Subcutaneous adipose tissue (tissue), 4 donors: ENCODE measurements around the gene SERINC2. TPM values are rescaled to one million over a fixed set of nuclear protein-coding genes. Genes with fewer than 3 reads are reported as not detected.

ENCODE experiments used
- total RNA-seq, 4 donors: library from RNA; depleted of rRNA; stranded (reverse); fragments of >200 nt; gene quantifications; one replicate each; pipeline ENCODE4 v1.1.0, GENCODE V29; 2016
- TF ChIP-seq, protein P1 (sequence below): fragments of 450-650 bp; IDR thresholded peaks from one replicate; pipeline ENCODE4 v1.5.1; 2016; ENCODE audit warnings: low read depth, mild to moderate bottlenecking, control low read depth, antibody characterized with exemption, moderate library complexity

The SERINC2 gene
- total RNA-seq, 4 donors from 2014 or later, result 1.6 to 11.0 (median 7.2) TPM

DNA sequence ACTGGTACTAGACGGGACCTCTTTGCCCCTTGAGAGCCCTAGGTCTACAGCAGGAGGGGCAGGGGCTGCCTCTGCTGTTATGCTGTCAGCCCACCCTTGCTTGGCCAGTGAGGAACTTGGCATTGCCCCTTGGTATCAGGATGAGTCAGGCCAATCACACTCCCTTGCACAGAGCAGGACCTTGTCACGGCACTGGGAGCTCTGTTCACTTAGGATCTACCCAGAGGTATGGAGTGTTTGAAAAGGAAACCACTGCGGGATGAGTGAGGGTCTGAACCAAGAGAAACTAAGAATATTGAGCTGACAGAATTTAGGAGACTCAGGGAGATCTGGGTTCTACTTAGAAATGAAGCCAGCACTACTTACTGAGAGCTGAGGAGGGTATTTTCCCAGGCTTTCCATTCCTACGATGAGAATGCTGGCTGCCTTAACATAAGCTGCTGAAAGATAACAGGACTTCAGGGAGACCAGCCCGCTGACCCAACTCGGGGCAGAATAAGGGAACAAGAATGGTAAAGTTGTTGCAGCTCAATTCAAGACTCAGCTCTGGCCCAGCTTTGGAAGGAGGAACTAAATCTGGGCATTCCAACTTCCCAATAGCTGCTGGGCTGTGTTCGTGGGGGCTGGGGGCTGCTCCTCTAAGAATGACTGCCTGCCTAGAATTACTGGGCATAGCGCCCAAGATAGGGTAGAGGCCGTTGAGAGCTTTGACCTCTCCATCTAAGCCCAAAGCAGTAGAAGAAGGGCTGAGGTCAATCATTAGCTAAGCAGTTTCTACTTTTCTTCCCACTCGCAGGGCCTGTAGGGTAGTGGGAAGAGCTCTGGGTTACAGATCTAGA is 41.7 kb upstream of the SERINC2 start:
- TF ChIP-seq, protein P1, sequence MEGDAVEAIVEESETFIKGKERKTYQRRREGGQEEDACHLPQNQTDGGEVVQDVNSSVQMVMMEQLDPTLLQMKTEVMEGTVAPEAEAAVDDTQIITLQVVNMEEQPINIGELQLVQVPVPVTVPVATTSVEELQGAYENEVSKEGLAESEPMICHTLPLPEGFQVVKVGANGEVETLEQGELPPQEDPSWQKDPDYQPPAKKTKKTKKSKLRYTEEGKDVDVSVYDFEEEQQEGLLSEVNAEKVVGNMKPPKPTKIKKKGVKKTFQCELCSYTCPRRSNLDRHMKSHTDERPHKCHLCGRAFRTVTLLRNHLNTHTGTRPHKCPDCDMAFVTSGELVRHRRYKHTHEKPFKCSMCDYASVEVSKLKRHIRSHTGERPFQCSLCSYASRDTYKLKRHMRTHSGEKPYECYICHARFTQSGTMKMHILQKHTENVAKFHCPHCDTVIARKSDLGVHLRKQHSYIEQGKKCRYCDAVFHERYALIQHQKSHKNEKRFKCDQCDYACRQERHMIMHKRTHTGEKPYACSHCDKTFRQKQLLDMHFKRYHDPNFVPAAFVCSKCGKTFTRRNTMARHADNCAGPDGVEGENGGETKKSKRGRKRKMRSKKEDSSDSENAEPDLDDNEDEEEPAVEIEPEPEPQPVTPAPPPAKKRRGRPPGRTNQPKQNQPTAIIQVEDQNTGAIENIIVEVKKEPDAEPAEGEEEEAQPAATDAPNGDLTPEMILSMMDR, result no peak

DNA sequence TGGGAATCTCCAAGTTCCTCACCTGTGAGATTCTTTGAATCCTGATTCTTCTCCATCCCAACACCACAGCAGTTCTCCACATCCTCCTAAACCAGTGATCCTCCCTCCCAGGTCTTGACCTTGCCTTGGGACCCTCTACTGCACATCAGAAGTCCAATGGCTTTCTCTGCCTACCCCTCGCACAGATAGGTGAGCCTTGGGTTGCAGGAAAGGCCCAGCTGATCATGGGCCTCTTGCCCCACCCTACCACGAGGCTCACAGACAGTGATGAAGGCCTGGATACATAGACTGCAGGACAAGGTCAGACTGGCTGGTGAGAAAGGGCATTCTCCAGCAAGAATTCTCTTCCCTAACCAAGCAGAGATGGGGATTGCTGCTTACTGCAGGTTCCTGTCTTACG is 41.0 kb upstream of the SERINC2 start:
- TF ChIP-seq, protein P1, result no peak

DNA sequence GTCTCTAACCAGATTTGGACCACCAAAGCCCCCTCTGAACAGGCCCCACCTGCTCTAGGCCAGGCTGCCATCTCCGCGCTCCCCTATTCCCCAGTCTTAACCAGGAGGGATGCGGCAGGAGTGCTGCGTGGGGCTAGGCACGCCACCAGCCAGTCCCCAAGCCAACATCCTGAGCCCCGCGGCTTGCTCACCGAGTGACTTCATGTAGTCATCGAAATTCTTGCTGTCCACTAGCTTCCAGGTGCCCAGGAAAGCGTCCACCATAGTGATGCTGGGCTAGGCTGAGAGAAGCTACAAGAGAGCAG is 40.3 kb upstream of the SERINC2 start:
- TF ChIP-seq, protein P1, result no peak

DNA sequence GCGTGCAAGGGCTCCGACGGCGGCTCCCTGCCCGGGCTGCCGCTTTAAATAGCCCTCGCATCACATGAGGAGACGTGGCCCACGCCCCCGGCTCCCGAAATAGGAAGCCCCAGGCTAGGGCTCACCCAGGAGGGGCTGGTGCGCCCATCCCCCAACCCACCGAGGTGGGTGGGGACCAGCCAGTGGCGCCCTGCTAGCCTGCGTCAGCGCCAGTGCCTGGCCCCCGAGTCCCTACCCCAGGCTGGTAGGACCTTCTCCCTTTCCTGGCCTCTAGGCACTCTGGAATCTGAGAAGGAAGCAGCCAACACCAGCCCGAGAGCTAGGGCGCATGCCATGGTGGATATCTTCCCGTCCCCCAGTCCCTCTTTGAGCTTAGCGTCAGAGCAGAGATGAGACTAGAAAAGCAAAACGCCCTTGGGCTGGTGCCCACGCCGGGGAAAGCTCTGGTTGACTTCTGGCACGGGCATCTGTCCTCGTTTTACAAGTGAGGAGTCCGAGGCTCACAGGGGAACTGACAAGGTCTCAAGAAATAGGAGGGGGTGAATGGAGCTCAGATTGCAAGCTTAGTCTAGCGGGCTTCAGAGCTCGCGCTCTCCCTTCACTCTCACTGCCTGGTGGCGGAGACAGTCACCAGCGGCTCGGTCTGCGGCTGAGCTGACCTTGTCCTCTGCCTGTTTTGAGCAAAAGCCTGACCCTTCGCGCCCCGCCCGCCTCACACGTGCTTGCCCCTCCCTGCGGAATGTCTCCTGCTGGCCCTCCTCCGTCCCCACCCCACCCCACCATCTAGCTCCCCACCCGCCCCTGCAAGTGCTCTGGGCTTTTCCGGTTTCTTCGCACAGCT is 39.7 kb upstream of the SERINC2 start, which contains the start of gene FABP3:
TSS of gene FABP3 (minus strand) at position 21 of the 841 bp plus-strand sequence. CDS start 62 bp downstream, outside the sequence.
- TF ChIP-seq, protein P1, result no peak

DNA sequence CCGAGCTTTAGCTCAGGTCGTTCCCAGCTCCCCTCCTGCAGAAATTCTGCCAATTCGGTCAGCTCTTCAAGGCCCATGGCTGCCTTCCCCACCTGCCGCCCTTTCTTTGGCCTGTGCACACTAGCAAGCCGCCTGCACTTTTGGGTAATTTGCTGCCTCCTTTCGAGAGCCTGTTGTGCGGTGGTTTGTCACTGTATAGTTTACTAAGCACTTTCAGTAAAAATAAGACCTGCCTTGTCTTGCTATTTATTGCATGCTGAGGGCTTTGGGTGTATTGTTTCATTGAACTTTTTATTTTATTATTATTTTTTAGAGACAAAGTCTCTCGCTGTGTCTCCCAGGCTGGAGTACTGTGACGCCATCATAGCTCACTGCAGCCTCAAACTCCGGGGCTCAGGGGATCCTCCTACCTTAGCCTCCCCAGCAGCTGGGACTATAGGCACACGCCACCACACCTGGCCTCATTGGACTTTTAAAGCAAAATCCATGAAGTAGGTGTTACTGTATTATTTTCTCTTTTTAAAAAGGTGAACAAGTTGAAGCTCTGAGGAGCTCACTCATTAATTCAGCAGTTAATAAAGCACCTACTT is 39.0 kb upstream of the SERINC2 start:
- TF ChIP-seq, protein P1, result no peak

DNA sequence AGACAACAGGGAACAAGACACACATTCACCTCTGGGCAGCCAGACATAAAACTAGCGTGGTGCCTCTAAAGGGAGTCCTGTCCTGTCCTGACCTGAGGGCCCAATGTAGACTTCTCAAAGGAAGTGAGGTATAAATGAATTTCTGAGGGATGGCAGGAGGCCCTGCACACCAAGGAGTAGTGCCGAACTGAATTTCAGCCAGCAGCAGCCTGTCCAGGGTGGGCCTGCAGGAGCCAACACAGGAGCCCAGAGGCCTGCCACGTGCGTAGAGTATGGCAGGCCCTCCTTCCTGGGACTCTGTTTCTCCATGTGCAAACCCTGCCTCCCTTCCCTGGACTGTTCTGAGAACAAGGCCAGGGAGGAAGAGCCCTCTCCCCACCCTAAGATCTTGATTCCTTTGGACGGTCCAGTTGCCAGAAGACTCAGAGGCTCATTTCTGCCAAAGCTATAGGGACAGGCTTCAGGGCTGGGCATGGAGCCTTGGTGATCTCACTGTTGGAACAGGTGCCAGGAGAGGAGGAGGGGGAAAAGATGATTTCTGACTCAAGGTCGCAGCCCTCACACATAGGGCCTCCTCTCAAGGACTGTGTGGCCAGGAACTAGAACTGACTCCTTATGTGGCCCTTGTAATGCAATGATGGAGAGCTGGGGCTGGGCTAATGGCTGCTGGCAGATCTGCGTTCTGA is 38.4 kb upstream of the SERINC2 start:
- TF ChIP-seq, protein P1, result no peak
